Dermis microvascular lymphatic vessel endothelial cell (primary cell): Measurements from ENCODE around the gene ANKRD33. TPM values are rescaled to one million over a fixed set of nuclear protein-coding genes. Genes with fewer than 3 reads are reported as not detected.

Source experiments
- DNase-seq, 2 donors: peaks; one replicate each; pipeline versions ENCODE4 v3.0.0 to v3.0.0-alpha.2; 2010; ENCODE audit warnings: low read depth in 2 of 2
- total RNA-seq: library from RNA; depleted of rRNA; stranded (reverse); fragments of >200 nt; gene quantifications from 2 replicates; pipeline ENCODE4 v1.2.1, GENCODE V29; 2014

ANKRD33 gene
- total RNA-seq, 1 donor from 2014 or later, result 0.26 TPM

GRCh38 chr12:51915951-51916350 lies 28.0 kb downstream of the ANKRD33 start:
- no peak for DNase-seq

- no peak for DNase-seq
Observed at GRCh38 chr12:51917041-51917590, 29.2 kb downstream of the ANKRD33 start.

- DNase-seq, result no peak
Observed at GRCh38 chr12:51917746-51918453, 30.0 kb downstream of the ANKRD33 start.

- DNase-seq, result no peak
Observed at GRCh38 chr12:51920046-51920445, 32.1 kb downstream of the ANKRD33 start.

DNA sequence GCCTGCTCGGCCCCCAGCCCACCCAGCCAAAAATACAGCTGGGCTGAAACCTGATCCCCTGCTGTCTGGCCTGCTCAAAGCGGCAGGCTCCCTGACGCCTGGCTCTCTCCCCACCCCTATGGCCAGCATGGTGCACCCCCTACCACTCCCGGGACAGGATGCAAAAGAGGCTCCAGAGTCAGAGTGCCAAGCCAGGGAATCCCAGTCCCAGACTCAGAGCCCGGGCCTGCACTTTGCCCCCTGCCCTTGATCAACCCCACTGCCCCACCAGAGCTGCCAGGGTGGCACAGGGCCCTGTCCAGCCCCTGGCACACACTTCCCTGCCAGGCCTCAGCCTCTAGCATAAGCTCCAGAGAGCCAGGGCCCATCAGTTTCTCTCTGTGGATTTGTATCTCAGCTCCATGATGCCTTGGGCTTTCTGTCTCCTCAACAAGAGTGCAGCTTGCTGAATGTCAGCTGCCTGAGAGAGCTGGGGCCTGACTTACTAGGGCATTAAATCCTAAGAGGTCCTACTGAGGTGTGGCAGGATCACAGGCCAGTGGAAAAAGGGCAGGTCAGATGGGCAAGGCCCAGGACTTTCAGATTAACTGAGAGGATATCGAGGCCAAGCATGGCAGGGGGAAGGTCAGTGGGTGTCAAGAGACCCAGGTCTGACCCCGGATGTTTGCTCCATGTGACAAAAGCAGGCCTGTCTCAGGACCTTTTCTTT lies 33.3 kb downstream of the ANKRD33 start:
- no peak for DNase-seq

DNA sequence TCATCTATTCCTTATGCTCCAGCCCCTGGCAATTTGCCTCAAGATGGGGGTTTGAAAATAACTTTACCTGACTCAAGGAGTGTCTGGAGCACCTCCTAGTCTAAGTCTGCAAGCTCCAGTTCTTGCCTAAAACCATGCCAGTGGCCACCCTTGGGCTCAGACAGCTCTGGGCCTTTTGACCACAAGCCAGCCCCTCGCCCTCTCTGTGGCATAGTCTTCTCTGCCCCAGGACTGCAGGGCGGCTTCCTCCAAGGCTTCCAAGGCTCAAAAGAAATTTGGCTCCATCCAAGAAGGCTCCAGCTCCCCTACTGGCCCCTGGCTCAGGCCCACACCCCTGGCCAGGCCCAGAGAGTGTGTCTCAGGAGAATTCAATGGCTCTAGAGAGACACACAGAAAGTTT lies 34.2 kb downstream of the ANKRD33 start:
- DNase-seq, result no peak

GRCh38 chr12:51922762-51923505 lies 35.0 kb downstream of the ANKRD33 start:
- DNase-seq, result peak in 1 of 2 donors; percentile 44

DNA sequence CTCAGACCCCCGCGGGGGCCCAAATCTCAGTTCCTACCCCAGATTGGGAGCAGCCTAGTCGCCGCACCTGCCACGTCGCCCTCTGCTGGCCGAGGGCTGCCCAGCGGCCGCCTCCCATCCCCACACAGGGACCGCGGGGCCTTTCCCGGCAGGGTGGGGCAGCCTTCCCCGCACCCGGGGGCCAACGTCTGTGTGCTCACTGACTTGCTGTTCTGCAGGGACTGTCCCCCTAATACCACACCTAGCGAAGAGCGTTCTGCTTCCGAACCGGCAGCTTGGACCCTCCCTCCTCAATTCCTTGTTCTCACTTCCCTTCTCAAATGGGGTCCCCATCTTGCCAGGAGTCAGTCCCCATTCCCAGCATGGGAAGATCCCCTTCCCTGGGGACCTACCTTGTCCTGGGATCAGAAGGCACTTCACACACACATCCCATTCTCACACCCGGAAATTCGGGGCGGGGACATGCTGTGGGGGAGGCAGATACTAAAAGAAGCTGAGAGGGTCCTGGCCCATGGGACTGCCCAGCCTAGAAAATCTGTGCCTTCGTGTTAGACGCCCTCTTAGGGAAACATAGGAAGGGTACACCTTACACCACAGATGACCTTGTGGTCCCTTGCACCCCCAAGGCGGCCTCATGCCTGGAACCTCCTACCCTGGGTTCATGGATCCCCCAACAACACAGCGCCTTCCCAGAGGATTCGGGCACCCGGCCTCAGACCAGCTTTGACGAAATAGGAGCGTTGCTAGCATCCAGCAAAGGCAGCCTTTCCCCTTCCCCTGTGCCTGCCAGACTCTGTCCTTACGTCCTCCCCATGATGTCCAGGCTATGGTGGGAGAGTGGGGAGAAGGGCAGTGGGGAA lies 35.8 kb downstream of the ANKRD33 start:
- DNase-seq, result peak in 1 of 2 donors; percentile 60

DNA sequence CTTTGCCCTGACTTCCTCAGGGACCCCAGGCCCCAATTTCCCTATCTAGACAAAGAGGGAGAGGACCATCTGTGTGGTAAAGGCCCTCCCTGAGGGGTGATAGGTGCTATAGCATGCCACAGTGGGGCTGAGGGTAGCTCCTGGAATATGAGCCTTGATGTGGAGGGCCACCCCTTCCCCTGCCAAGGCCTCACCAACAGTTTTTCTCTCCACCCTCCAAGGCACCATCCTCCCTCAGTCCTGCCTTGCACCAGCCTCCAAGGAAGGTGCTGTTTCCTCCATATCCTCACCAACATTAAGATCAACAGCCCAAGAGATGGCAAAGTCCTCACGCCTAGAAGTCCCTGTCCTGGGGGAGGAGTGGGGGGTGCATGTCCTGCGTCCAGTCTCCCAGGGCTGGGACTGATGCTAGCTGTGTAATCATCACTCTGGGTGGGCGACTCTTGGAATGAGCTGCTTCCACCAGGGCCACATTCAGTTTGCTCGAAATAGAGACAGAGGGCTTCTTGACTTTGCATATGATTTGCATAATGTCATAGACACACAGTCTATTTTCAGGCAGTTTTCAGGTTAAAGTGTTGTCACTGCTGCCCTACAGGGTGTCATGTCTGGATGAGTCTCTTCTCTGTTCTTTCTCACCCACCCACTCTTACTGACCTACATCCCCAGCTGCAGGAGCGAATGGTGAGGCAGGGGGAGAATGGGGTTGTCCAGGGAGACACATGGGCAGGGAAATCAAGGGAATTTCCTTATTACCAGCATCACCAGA lies 36.8 kb downstream of the ANKRD33 start:
- peak in 1 of 2 donors; percentile 31 for DNase-seq

DNA sequence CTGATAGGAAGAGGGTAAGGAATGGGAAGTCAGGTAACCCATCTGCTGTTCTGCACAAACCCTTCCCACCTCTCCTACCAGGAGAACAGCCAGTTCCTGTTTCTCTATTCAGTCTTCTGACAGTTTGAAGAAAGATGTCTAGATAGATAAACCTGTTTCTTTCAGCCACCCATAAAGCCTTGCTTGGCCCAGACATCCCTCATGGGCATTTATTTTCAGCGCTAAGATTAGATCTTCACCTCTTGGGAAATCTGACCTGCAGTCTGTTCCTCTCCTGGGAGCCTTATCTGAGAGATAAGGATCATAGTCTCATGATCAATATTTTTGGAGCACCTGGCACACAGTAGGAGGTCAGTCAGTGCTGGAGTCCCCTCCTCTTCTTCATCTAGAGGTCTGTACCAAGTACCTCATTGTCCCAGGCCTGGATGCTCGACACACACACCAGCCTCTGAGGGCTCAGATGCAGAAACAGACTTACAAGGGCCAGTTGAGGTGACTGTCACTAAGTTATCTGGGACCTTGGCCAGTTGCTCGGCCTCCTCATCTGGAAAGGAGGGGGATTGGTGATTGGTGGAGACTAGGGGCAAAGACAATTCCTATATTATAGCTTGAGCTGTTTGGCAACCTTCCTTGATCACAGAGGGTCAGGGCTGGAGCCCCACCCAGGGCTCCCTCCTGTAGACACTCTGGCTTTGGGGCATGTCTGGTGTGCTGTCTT lies 37.6 kb downstream of the ANKRD33 start:
- no peak for DNase-seq

DNA sequence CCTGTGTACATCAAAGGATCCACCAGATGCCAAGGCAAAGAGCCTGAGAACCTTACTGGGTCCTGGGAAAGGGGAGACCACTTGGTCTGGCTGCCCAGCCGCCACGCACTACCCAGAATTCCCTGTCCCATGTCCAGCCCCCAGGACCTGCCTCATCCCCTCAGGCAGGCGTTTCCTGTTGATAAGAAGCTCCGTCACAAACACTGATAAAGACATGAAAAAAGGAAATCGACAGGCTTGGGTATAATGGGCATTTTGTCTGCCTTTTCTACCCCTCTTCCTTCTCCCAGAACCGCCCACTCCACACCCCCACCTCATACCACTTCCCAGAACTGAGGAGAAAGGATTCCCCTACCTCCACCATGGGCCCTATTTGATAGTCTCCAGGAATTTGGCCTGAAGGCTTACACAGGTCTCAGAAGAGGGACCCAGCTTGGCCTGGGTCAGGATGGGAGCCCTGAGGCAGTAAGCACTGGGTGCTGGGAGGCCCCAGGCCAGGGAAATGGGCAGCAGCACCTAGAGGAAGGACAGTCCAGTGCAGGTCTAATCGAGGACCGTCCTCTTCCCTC lies 38.2 kb downstream of the ANKRD33 start:
- DNase-seq, result peak; percentile 70 to 96

DNA sequence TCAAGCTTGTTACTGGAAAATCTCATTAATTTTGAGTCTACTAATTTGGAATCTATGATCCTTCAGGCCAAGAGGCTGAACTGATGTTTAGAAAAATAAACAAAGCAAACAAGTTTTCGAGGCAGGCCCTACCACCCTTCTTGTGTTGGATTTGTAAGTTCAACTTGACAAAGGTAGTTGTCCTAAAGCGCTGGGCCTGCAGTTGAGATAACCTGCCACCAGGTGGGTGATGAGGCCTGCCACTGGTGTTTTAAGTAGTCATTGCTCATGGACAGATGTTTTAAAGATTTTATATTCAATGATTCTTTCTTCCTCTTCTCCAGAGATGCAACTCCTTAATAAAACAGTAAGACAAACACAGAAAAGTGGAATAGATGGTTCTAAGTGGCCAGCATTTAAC lies 38.8 kb downstream of the ANKRD33 start:
- DNase-seq, result peak; percentile 64 to 83

GRCh38 chr12:51932218-51933076 lies 44.5 kb downstream of the ANKRD33 start:
- DNase-seq, result no peak

DNA sequence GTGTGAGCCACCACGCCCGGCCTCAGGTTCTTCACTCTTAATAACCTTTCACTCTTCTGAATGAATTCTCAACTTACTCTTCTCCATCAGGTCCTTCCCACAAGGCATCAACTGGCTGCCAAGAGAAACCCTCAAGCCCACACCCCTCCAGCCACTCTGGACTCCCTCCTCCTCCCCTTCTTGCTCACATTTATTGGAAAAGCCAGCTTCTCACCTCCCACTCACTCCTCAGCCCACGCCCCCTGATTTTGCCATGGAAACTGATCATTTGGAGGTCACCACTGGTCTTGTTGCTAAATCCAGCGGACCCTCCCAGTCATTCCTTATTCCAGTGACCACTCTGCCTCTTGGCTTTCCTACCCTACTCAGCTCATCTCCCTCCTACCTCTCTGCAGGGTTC lies 46.2 kb downstream of the ANKRD33 start:
- DNase-seq, result no peak

- DNase-seq, result no peak
Observed at GRCh38 chr12:51937926-51938325, 50.0 kb downstream of the ANKRD33 start.

- no peak for DNase-seq
Observed at GRCh38 chr12:51938726-51939125, 50.8 kb downstream of the ANKRD33 start.

DNA sequence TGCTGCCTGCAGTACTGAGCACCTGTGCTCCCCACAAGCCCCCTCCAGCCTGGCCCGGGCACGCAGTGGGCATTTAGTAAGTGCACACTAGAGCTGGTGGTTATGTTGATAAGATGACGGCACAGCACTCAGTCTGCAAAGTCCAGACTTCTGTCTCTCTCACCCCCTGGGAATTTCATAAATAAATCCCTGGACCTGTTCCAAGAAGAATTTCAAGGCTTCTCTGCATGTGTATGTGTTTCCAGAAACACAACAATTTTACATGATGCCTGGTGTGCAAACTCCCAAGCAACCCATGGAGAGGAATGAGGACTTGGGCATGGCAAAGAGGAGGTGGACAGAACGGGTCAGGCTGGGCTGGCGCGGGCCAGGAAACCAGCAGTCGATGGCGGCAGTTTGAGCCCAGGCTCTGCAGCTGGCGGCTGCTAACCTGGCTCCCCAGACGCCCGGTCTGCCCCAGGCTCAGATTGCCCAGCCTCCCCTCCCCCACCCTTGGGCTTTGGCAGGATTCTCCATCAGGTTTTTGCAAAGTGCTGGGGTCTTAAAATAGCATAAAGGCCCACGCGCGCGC lies 53.2 kb downstream of the ANKRD33 start:
- DNase-seq, result no peak
